NCI-H1048 (cell line): ENCODE results near the gene FLT1.

Experiments
- DNase-seq: peaks from one replicate; lab custom pipeline; 2025; lab: John Stamatoyannopoulos, UW

FLT1 gene

GRCh38 chr13:28320209-28320608, 174.7 kb downstream of the FLT1 start:
- no peak for DNase-seq

- no peak for DNase-seq
Observed at GRCh38 chr13:28319528-28319927, 175.4 kb downstream of the FLT1 start.

GRCh38 chr13:28318496-28318895, 176.4 kb downstream of the FLT1 start:
- DNase-seq, result no peak

- DNase-seq, result no peak
Observed at GRCh38 chr13:28316836-28317235, 178.1 kb downstream of the FLT1 start.

- no peak for DNase-seq
Observed at GRCh38 chr13:28316129-28316528, 178.8 kb downstream of the FLT1 start.

GRCh38 chr13:28314879-28315278, 180.0 kb downstream of the FLT1 start:
- DNase-seq, result no peak

GRCh38 chr13:28313579-28313978, 181.3 kb downstream of the FLT1 start:
- DNase-seq, result no peak

GRCh38 chr13:28306325-28306724, 188.6 kb downstream of the FLT1 start:
- DNase-seq, result no peak

GRCh38 chr13:28301839-28302238, 193.1 kb downstream of the FLT1 start:
- no peak for DNase-seq

GRCh38 chr13:28299916-28300315, 195.0 kb downstream of the FLT1 start:
- no peak for DNase-seq

GRCh38 chr13:28297341-28297740, 197.6 kb downstream of the FLT1 start:
- DNase-seq, result no peak

- DNase-seq, result no peak
Observed at GRCh38 chr13:28286263-28286662, 208.7 kb downstream of the FLT1 start.

- DNase-seq, result no peak
Observed at GRCh38 chr13:28283600-28283999, 211.3 kb downstream of the FLT1 start.

- no peak for DNase-seq
Observed at GRCh38 chr13:28282451-28282850, 212.5 kb downstream of the FLT1 start.

- no peak for DNase-seq
Observed at GRCh38 chr13:28273919-28274318, 221.0 kb downstream of the FLT1 start.

- no peak for DNase-seq
Observed at GRCh38 chr13:28271056-28271840, 223.7 kb downstream of the FLT1 start.

GRCh38 chr13:28268800-28269223, 226.1 kb downstream of the FLT1 start:
- DNase-seq, result no peak

GRCh38 chr13:28267497-28267896, 227.4 kb downstream of the FLT1 start:
- DNase-seq, result no peak

- no peak for DNase-seq
Observed at GRCh38 chr13:28258417-28258816, 236.5 kb downstream of the FLT1 start.

- no peak for DNase-seq
Observed at GRCh38 chr13:28257305-28257704, 237.6 kb downstream of the FLT1 start.

- no peak for DNase-seq
Observed at GRCh38 chr13:28252547-28252946, 242.4 kb downstream of the FLT1 start.

- no peak for DNase-seq
Observed at GRCh38 chr13:28251466-28251865, 243.5 kb downstream of the FLT1 start.

GRCh38 chr13:28250542-28250941, 244.4 kb downstream of the FLT1 start:
- DNase-seq, result no peak
